Nephron progenitor cell (in vitro differentiated cells): ENCODE measurements around the gene HIPK3.

Experiments
- DNase-seq: peaks from one replicate; pipeline ENCODE4 v3.0.0; 2021
- H3K27ac Mint-ChIP-seq: 2 replicates; pipeline ENCODE4 v1.8.0; 2021; ENCODE audit warnings: mild to moderate bottlenecking, moderate library complexity, mixed read lengths
- H3K27me3 Mint-ChIP-seq: 2 replicates; pipeline ENCODE4 v1.8.0; 2021; ENCODE audit warnings: mild to moderate bottlenecking, low read depth, mixed read lengths; ENCODE audit not compliant: poor library complexity
- H3K36me3 Mint-ChIP-seq: 2 replicates; pipeline ENCODE4 v1.8.0; 2021; ENCODE audit warnings: low read depth, mixed read lengths
- H3K4me1 Mint-ChIP-seq: 2 replicates; pipeline ENCODE4 v1.8.0; 2021; ENCODE audit warnings: mixed read lengths
- H3K4me3 Mint-ChIP-seq: 2 replicates; pipeline ENCODE4 v1.8.0; 2021; ENCODE audit warnings: mild to moderate bottlenecking, moderate library complexity, mixed read lengths
- H3K9me3 Mint-ChIP-seq: 2 replicates; pipeline ENCODE4 v1.8.0; 2021; ENCODE audit warnings: mild to moderate bottlenecking, moderate library complexity, mixed read lengths
- CTCF ChIP-seq: fragments of 200-600 bp; sonication (generic); IDR thresholded peaks from 2 replicates; pipeline ENCODE4 v1.5.0; 2021; ENCODE audit warnings: antibody characterized with exemption

The HIPK3 gene

GRCh38 chr11:33376331-33377310 lies 119.4 kb downstream of the HIPK3 start:
- H3K9me3 Mint-ChIP-seq: no peaks in the 10 kb centered on the region
- H3K27me3 Mint-ChIP-seq: peaks cover 51% of the 10 kb centered on the region
- peak; percentile 62 for DNase-seq
- H3K27ac Mint-ChIP-seq: no peak overlapping the region
- peaks cover 26% of the 10 kb centered on the region for H3K4me1 Mint-ChIP-seq
- no peak for TF ChIP-seq CTCF
- H3K36me3 Mint-ChIP-seq: no peaks in the 10 kb centered on the region
- H3K4me3 Mint-ChIP-seq: peak overlapping the region; percentile 77

GRCh38 chr11:33377412-33378370 lies 120.5 kb downstream of the HIPK3 start:
- TF ChIP-seq CTCF: no peak
- Mint-ChIP-seq H3K9me3 (no peaks in the 10 kb centered on the region), H3K36me3 (no peaks in the 10 kb centered on the region), H3K4me1 (peaks cover 26% of the 10 kb centered on the region), H3K4me3 (peak overlapping the region; percentile 77), H3K27ac (no peak overlapping the region), H3K27me3 (peaks cover 51% of the 10 kb centered on the region)
- no peak for DNase-seq

GRCh38 chr11:33379947-33380346 lies 122.8 kb downstream of the HIPK3 start:
- TF ChIP-seq CTCF: no peak
- Mint-ChIP-seq H3K4me3 (no peak overlapping the region), H3K9me3 (peaks cover 8% of the 10 kb centered on the region), H3K36me3 (no peaks in the 10 kb centered on the region), H3K4me1 (peaks cover 17% of the 10 kb centered on the region), H3K27ac (no peak overlapping the region), H3K27me3 (peaks cover 42% of the 10 kb centered on the region)
- DNase-seq: no peak

- Mint-ChIP-seq H3K4me3 (no peak overlapping the region), H3K27me3 (peaks cover 15% of the 10 kb centered on the region), H3K4me1 (peaks cover 14% of the 10 kb centered on the region), H3K36me3 (peaks cover 12% of the 10 kb centered on the region), H3K27ac (no peak overlapping the region), H3K9me3 (peaks cover 31% of the 10 kb centered on the region)
- no peak for DNase-seq
- TF ChIP-seq CTCF: no peak
These were observed 126.1 kb downstream of the HIPK3 start for GRCh38 chr11:33383075-33383919.

- Mint-ChIP-seq H3K27me3 (peaks cover 10% of the 10 kb centered on the region), H3K27ac (no peak overlapping the region), H3K4me3 (no peak overlapping the region), H3K9me3 (peaks cover 31% of the 10 kb centered on the region), H3K36me3 (peaks cover 12% of the 10 kb centered on the region), H3K4me1 (peaks cover 9% of the 10 kb centered on the region)
- DNase-seq: no peak
- TF ChIP-seq CTCF: no peak
These were observed 126.7 kb downstream of the HIPK3 start for GRCh38 chr11:33383920-33384209.
